DMS 273 (cell line): ENCODE results near the gene GSTA2.
"Not testable (repeated sequence)": the region's sequence is repeated elsewhere in the genome, so short reads cannot be mapped to it uniquely, and the experiment has no call there.

Source experiments
- DNase-seq: peaks from one replicate; lab custom pipeline; 2025; ENCODE audit not compliant: unreplicated experiment; lab: John Stamatoyannopoulos, UW

The GSTA2 gene

GRCh38 chr6:52760105-52760765, 3.0 kb downstream of the GSTA2 start:
- no peak for DNase-seq

- DNase-seq, result no peak
Observed at GRCh38 chr6:52759085-52759484, 4.2 kb downstream of the GSTA2 start.

GRCh38 chr6:52757651-52758338, 5.5 kb downstream of the GSTA2 start:
- not testable (repeated sequence) for DNase-seq

- DNase-seq, result no peak
Observed at GRCh38 chr6:52754443-52754842, 8.8 kb downstream of the GSTA2 start.

- not testable (repeated sequence) for DNase-seq
Observed at GRCh38 chr6:52753137-52753536, 10.1 kb downstream of the GSTA2 start.

- no peak for DNase-seq
Observed at GRCh38 chr6:52752310-52752709, 11.0 kb downstream of the GSTA2 start.

- DNase-seq, result no peak
Observed at GRCh38 chr6:52749556-52750152, 13.6 kb downstream of the GSTA2 start.

- not testable (repeated sequence) for DNase-seq
Observed at GRCh38 chr6:52747301-52747700, 16.0 kb downstream of the GSTA2 start.

- DNase-seq, result no peak
Observed at GRCh38 chr6:52746213-52746612, 17.1 kb downstream of the GSTA2 start.

- no peak for DNase-seq
Observed at GRCh38 chr6:52745764-52746201, 17.5 kb downstream of the GSTA2 start.

- no peak for DNase-seq
Observed at GRCh38 chr6:52741872-52742271, 21.4 kb downstream of the GSTA2 start.

- DNase-seq, result no peak
Observed at GRCh38 chr6:52739627-52740026, 23.6 kb downstream of the GSTA2 start.

GRCh38 chr6:52739134-52739533, 24.1 kb downstream of the GSTA2 start:
- no peak for DNase-seq

GRCh38 chr6:52736145-52736544, 27.1 kb downstream of the GSTA2 start:
- DNase-seq, result no peak

GRCh38 chr6:52735071-52735470, 28.2 kb downstream of the GSTA2 start:
- no peak for DNase-seq

GRCh38 chr6:52734072-52734471, 29.2 kb downstream of the GSTA2 start:
- DNase-seq, result no peak

- DNase-seq, result no peak
Observed at GRCh38 chr6:52733172-52733571, 30.1 kb downstream of the GSTA2 start.

- peak; percentile 7 for DNase-seq
Observed at GRCh38 chr6:52731719-52732118, 31.6 kb downstream of the GSTA2 start.

- DNase-seq, result no peak
Observed at GRCh38 chr6:52729576-52729975, 33.7 kb downstream of the GSTA2 start.

- DNase-seq, result no peak
Observed at GRCh38 chr6:52728394-52728793, 34.9 kb downstream of the GSTA2 start.

GRCh38 chr6:52727908-52728307, 35.4 kb downstream of the GSTA2 start:
- DNase-seq, result no peak
